Peyer's patch (tissue), 4 donors: ENCODE measurements around the gene NEK9.

Experiments
- POLR2A ChIP-seq, 2 donors: fragments of 450-650 bp; IDR thresholded peaks; one replicate each; pipeline ENCODE4 v1.5.1; 2017; ENCODE audit warnings: antibody characterized with exemption in 2 of 2, mild to moderate bottlenecking in 2 of 2, moderate library complexity in 2 of 2
- TF ChIP-seq, protein P1 (sequence below), 6 experiments: fragments of 450-650 bp in 4 of 6; fragments of 200-600 bp in 2 of 6; sonication (generic) in 1 of 6; IDR thresholded peaks; one replicate each; pipeline ENCODE4 v1.5.1; 2017 to 2019; ENCODE audit warnings: antibody characterized with exemption in 6 of 6, mild to moderate bottlenecking in 3 of 6, moderate library complexity in 1 of 6

DNA sequence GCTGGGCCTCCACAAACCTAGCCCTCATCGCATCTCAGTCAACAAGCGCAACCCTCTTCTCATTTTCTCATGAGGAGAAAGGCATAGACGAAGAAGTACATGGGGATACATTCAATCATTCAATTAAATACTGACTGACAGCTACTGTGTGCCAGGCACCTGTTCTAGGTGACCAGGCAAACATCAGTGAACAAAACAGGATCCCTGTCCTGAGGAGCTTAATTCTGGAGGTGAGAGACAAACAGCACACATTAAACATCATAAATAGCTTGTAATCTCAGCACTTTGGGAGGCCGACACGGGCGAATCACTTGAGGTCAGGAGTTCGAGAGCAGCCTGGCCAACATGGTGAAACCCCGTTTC, 62.7 kb downstream of the NEK9 start:
- no peak for TF ChIP-seq POLR2A (IDR thresholded peaks at IDR 0.05)
- TF ChIP-seq, protein P1, sequence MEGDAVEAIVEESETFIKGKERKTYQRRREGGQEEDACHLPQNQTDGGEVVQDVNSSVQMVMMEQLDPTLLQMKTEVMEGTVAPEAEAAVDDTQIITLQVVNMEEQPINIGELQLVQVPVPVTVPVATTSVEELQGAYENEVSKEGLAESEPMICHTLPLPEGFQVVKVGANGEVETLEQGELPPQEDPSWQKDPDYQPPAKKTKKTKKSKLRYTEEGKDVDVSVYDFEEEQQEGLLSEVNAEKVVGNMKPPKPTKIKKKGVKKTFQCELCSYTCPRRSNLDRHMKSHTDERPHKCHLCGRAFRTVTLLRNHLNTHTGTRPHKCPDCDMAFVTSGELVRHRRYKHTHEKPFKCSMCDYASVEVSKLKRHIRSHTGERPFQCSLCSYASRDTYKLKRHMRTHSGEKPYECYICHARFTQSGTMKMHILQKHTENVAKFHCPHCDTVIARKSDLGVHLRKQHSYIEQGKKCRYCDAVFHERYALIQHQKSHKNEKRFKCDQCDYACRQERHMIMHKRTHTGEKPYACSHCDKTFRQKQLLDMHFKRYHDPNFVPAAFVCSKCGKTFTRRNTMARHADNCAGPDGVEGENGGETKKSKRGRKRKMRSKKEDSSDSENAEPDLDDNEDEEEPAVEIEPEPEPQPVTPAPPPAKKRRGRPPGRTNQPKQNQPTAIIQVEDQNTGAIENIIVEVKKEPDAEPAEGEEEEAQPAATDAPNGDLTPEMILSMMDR (IDR thresholded peaks at IDR 0.05), result no peak
